Stimulated activated CD8-positive, alpha-beta memory T cell treated with anti-CD3 and anti-CD28 coated beads, Interleukin-2, amount 100 ng/mL, for 48 hours (primary cell): ENCODE data around the gene ZNF575.
"Not testable (repeated sequence)": the region's sequence is repeated elsewhere in the genome, so short reads cannot be mapped to it uniquely, and the experiment has no call there.

Experiments
- DNase-seq, 2 donors: peaks; one replicate each; pipeline ENCODE4 v3.0.0-alpha.2; 2020; ENCODE audit warnings: low read depth in 2 of 2

Gene ZNF575

GRCh38 chr19:43541920-43542650 lies 9.1 kb downstream of the ZNF575 start:
- no peak for DNase-seq

GRCh38 chr19:43544077-43544476 lies 11.1 kb downstream of the ZNF575 start:
- DNase-seq: no peak

GRCh38 chr19:43545276-43545675 lies 12.3 kb downstream of the ZNF575 start:
- DNase-seq: no peak

GRCh38 chr19:43545981-43546380 lies 13.0 kb downstream of the ZNF575 start:
- no peak for DNase-seq

GRCh38 chr19:43546581-43546980 lies 13.6 kb downstream of the ZNF575 start:
- DNase-seq: no peak

- DNase-seq: not testable (repeated sequence)
These were observed 14.9 kb downstream of the ZNF575 start for GRCh38 chr19:43547926-43548325.

GRCh38 chr19:43548706-43549105 lies 15.7 kb downstream of the ZNF575 start:
- DNase-seq: no peak

GRCh38 chr19:43551399-43552197 lies 18.6 kb downstream of the ZNF575 start:
- DNase-seq: no peak

GRCh38 chr19:43552198-43552450 lies 19.1 kb downstream of the ZNF575 start:
- DNase-seq: no peak

GRCh38 chr19:43552616-43553015 lies 19.6 kb downstream of the ZNF575 start:
- no peak for DNase-seq

GRCh38 chr19:43553656-43554055 lies 20.7 kb downstream of the ZNF575 start:
- no peak for DNase-seq

- no peak for DNase-seq
These were observed 21.4 kb downstream of the ZNF575 start for GRCh38 chr19:43554317-43554895.

- DNase-seq: peak; percentile 61 to 73
These were observed 22.3 kb downstream of the ZNF575 start for GRCh38 chr19:43555185-43555770.

GRCh38 chr19:43560687-43561086 lies 27.7 kb downstream of the ZNF575 start:
- DNase-seq: no peak

GRCh38 chr19:43561139-43561970 lies 28.4 kb downstream of the ZNF575 start:
- no peak for DNase-seq

GRCh38 chr19:43562226-43562697 lies 29.3 kb downstream of the ZNF575 start:
- DNase-seq: no peak

GRCh38 chr19:43562698-43563241 lies 29.8 kb downstream of the ZNF575 start:
- peak; percentile 44 to 46 for DNase-seq

- no peak for DNase-seq
These were observed 30.9 kb downstream of the ZNF575 start for GRCh38 chr19:43563816-43564457.

- DNase-seq: no peak
These were observed 31.8 kb downstream of the ZNF575 start for GRCh38 chr19:43564800-43565199.

GRCh38 chr19:43569657-43570056 lies 36.7 kb downstream of the ZNF575 start:
- no peak for DNase-seq
